ENCODE results near the gene SOX5.

The SOX5 gene

GRCh38 chr12:23559268-23559753 is 390.2 kb downstream of the SOX5 start:
- Histone ChIP-seq H3K36me3 (replicated peaks; ENCODE audit: insufficient read depth, low read length) (no peaks in the 10 kb centered on the region), H3K4me2 (ENCODE audit: low read depth, low read length) (no peak overlapping the region), H3F3A (ENCODE audit: insufficient read depth, low read length) (no peaks in the 10 kb centered on the region; the same call in 1 of the 2 replicates), H3K79me2 (ENCODE audit: low read length) (no peaks in the 10 kb centered on the region), H4K20me1 (ENCODE audit: insufficient read depth, low read length) (no peaks in the 10 kb centered on the region), H3K9me2 (replicated peaks; ENCODE audit: insufficient read depth, low read length) (no peaks in the 10 kb centered on the region), H3K4me3 (ENCODE audit: low read length) (no peak overlapping the region), H3K27ac (ENCODE audit: low read length) (no peak overlapping the region), H3K4me1 (ENCODE audit: low read length) (peaks cover 11% of the 10 kb centered on the region), H3K27me3 (replicated peaks; ENCODE audit: insufficient read depth, low read length) (no peaks in the 10 kb centered on the region), H3K9ac (ENCODE audit: low read length) (no peak overlapping the region), H3K9me3 (replicated peaks; ENCODE audit: insufficient read depth, low read length) (no peaks in the 10 kb centered on the region), H2AFZ (ENCODE audit: low read length) (no peak overlapping the region)
- no peak for DNase-seq
- TF ChIP-seq EZH2phosphoT487 (IDR thresholded peaks at IDR 0.05; ENCODE audit: low read length) (no peak), EZH2 (optimal IDR thresholded peaks at IDR 0.05; ENCODE audit: low read depth, low read length) (no peak)
- TF ChIP-seq, protein P1, sequence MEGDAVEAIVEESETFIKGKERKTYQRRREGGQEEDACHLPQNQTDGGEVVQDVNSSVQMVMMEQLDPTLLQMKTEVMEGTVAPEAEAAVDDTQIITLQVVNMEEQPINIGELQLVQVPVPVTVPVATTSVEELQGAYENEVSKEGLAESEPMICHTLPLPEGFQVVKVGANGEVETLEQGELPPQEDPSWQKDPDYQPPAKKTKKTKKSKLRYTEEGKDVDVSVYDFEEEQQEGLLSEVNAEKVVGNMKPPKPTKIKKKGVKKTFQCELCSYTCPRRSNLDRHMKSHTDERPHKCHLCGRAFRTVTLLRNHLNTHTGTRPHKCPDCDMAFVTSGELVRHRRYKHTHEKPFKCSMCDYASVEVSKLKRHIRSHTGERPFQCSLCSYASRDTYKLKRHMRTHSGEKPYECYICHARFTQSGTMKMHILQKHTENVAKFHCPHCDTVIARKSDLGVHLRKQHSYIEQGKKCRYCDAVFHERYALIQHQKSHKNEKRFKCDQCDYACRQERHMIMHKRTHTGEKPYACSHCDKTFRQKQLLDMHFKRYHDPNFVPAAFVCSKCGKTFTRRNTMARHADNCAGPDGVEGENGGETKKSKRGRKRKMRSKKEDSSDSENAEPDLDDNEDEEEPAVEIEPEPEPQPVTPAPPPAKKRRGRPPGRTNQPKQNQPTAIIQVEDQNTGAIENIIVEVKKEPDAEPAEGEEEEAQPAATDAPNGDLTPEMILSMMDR (IDR thresholded peaks at IDR 0.05; ENCODE audit: low read length): no peak

DNA sequence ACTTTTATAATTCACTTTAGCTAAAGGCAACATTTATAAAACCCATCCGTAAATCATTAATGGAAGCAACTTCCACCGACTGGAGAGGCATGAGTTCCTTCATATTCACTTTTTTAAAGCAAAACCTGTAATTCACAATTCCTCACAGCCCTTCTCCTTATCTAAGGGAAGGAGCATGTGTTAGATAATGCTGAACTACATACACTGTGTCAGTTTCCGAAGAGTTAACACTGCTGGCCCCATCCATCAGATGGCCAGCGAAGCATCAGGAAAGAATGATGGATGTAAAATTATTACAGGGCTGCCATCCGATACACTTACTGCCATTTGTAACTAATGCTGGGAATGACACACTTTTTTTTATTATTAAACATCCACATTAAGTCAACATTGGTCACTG is 392.8 kb downstream of the SOX5 start:
- H3F3A ChIP-seq (ENCODE audit: insufficient read depth, low read length): no peaks in the 10 kb centered on the region; the same call in 1 of the 2 replicates
- no peak overlapping the region for H3K9ac ChIP-seq (ENCODE audit: low read length)
- no peaks in the 10 kb centered on the region for H3K27me3 ChIP-seq (replicated peaks; ENCODE audit: insufficient read depth, low read length)
- H3K4me1 ChIP-seq (ENCODE audit: low read length): peaks cover 11% of the 10 kb centered on the region
- H3K9me2 ChIP-seq (replicated peaks; ENCODE audit: insufficient read depth, low read length): no peaks in the 10 kb centered on the region
- TF ChIP-seq EZH2 (optimal IDR thresholded peaks at IDR 0.05; ENCODE audit: low read depth, low read length) (no peak), EZH2phosphoT487 (IDR thresholded peaks at IDR 0.05; ENCODE audit: low read length) (no peak)
- TF ChIP-seq, protein P1 (IDR thresholded peaks at IDR 0.05; ENCODE audit: low read length): no peak
- no peaks in the 10 kb centered on the region for H4K20me1 ChIP-seq (ENCODE audit: insufficient read depth, low read length)
- no peak overlapping the region for H3K27ac ChIP-seq (ENCODE audit: low read length)
- no peak overlapping the region for H3K4me3 ChIP-seq (ENCODE audit: low read length)
- no peak overlapping the region for H2AFZ ChIP-seq (ENCODE audit: low read length)
- no peaks in the 10 kb centered on the region for H3K79me2 ChIP-seq (ENCODE audit: low read length)
- no peaks in the 10 kb centered on the region for H3K9me3 ChIP-seq (replicated peaks; ENCODE audit: insufficient read depth, low read length)
- H3K36me3 ChIP-seq (replicated peaks; ENCODE audit: insufficient read depth, low read length): no peaks in the 10 kb centered on the region
- no peak for DNase-seq
- H3K4me2 ChIP-seq (ENCODE audit: low read depth, low read length): no peak overlapping the region

GRCh38 chr12:23555825-23556207 is 393.7 kb downstream of the SOX5 start:
- Histone ChIP-seq H3K4me1 (ENCODE audit: low read length) (peaks cover 7% of the 10 kb centered on the region; the same call in 1 of the 2 replicates), H3K9ac (ENCODE audit: low read length) (no peak overlapping the region)
- no peak for DNase-seq

More at GRCh38 chr12:23555825-23556207, 393.7 kb downstream of the SOX5 start:
- no peak overlapping the region for H2AFZ ChIP-seq (ENCODE audit: low read length)
- no peaks in the 10 kb centered on the region for H3K9me2 ChIP-seq (replicated peaks; ENCODE audit: insufficient read depth, low read length)
- no peak overlapping the region for H3K27ac ChIP-seq (ENCODE audit: low read length)
- no peaks in the 10 kb centered on the region for H3K79me2 ChIP-seq (ENCODE audit: low read length)
- no peaks in the 10 kb centered on the region for H3K9me3 ChIP-seq (replicated peaks; ENCODE audit: insufficient read depth, low read length)
- no peaks in the 10 kb centered on the region for H4K20me1 ChIP-seq (ENCODE audit: insufficient read depth, low read length)
- H3K36me3 ChIP-seq (replicated peaks; ENCODE audit: insufficient read depth, low read length): no peaks in the 10 kb centered on the region
- no peak overlapping the region for H3K4me2 ChIP-seq (ENCODE audit: low read depth, low read length)
- no peaks in the 10 kb centered on the region for H3K27me3 ChIP-seq (replicated peaks; ENCODE audit: insufficient read depth, low read length)
- no peak overlapping the region for H3K4me3 ChIP-seq (ENCODE audit: low read length)
- TF ChIP-seq, protein P1 (IDR thresholded peaks at IDR 0.05; ENCODE audit: low read length): no peak
- no peak for TF ChIP-seq EZH2 (optimal IDR thresholded peaks at IDR 0.05; ENCODE audit: low read depth, low read length)
- TF ChIP-seq EZH2phosphoT487 (IDR thresholded peaks at IDR 0.05; ENCODE audit: low read length): no peak
- no peaks in the 10 kb centered on the region; the same call in 1 of the 2 replicates for H3F3A ChIP-seq (ENCODE audit: insufficient read depth, low read length)

Data from MM.1S (cell line).